GM13976 (cell line): Measurements from ENCODE around the gene PINK1.

Experiments
- DNase-seq: peaks from one replicate; pipeline ENCODE4 v3.0.0; 2012; ENCODE audit warnings: low spot score
- in situ Hi-C: fragments of 300-500 bp; cut with MboI; formaldehyde crosslinking; loops from one replicate; pipeline ENCODE4 v1.12.0; 2022; ENCODE audit warnings: low sequenced_read_pairs, mixed read lengths, inconsistent platforms; ENCODE audit not compliant: unreplicated experiment
- TF ChIP-seq, protein P1 (sequence below): IDR thresholded peaks from 2 replicates; pipeline ENCODE4 v1.5.1; 2012; ENCODE audit warnings: borderline replicate concordance, mild to moderate bottlenecking; ENCODE audit not compliant: insufficient read depth; ENCODE audit errors: extremely low read depth, missing control alignments, control extremely low read depth

PINK1 gene

GRCh38 chr1:20616847-20617487 lies 16.3 kb upstream of the PINK1 start:
- DNase-seq = no peak
- TF ChIP-seq, protein P1, sequence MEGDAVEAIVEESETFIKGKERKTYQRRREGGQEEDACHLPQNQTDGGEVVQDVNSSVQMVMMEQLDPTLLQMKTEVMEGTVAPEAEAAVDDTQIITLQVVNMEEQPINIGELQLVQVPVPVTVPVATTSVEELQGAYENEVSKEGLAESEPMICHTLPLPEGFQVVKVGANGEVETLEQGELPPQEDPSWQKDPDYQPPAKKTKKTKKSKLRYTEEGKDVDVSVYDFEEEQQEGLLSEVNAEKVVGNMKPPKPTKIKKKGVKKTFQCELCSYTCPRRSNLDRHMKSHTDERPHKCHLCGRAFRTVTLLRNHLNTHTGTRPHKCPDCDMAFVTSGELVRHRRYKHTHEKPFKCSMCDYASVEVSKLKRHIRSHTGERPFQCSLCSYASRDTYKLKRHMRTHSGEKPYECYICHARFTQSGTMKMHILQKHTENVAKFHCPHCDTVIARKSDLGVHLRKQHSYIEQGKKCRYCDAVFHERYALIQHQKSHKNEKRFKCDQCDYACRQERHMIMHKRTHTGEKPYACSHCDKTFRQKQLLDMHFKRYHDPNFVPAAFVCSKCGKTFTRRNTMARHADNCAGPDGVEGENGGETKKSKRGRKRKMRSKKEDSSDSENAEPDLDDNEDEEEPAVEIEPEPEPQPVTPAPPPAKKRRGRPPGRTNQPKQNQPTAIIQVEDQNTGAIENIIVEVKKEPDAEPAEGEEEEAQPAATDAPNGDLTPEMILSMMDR = no peak
- in situ Hi-C loops = no loop called here

- DNase-seq = no peak
- TF ChIP-seq, protein P1 = no peak
- in situ Hi-C loops = no loop called here
Observed at GRCh38 chr1:20618550-20618949, 14.7 kb upstream of the PINK1 start.

DNA sequence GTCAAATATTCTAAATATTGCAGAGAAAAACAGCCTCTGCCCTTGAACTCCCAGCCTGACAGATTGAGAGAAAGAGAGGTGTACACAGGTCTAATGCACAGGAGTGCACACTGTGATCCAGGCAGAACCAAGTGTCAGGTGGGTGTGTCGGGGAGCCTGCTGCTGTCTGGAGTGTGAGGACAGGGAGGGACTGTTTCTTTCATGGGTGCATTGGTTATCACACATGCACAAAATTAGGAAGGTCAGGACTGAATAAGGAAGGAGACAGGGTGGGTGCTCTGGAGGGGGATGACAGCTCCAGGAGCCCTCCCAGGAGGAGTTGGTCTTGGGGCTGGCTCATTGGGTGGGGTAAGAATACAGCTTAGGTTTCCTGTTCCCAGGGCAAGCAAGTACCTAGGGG lies 13.3 kb upstream of the PINK1 start:
- in situ Hi-C loops = no loop called here
- DNase-seq = no peak
- TF ChIP-seq, protein P1 = no peak

DNA sequence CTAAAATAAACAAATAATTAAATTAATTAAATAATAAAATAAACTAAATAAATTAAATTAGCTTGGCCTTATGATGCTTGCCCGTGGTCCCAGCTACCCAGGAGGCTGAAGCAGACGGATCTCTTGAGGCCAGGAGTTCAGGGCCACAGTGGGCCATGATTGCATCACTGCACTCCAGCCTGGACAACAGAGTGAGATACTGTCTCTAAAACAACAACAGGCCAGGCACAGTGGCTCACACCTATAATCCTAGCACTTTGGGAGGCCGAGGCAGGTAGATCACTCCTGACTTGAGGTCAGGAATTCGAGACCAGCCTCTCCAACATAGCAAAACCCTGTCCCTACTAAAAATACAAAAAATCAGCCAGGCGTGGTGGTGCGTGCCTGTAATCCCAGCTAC lies 12.2 kb upstream of the PINK1 start:
- TF ChIP-seq, protein P1 = no peak

GRCh38 chr1:20624709-20625108 lies 8.5 kb upstream of the PINK1 start:
- in situ Hi-C loops = no loop called here
- TF ChIP-seq, protein P1 = no peak
- no peak for DNase-seq

More for the DNA sequence above, 12.2 kb upstream of the PINK1 start:
- no peak for DNase-seq
- in situ Hi-C loops = no loop called here

DNA sequence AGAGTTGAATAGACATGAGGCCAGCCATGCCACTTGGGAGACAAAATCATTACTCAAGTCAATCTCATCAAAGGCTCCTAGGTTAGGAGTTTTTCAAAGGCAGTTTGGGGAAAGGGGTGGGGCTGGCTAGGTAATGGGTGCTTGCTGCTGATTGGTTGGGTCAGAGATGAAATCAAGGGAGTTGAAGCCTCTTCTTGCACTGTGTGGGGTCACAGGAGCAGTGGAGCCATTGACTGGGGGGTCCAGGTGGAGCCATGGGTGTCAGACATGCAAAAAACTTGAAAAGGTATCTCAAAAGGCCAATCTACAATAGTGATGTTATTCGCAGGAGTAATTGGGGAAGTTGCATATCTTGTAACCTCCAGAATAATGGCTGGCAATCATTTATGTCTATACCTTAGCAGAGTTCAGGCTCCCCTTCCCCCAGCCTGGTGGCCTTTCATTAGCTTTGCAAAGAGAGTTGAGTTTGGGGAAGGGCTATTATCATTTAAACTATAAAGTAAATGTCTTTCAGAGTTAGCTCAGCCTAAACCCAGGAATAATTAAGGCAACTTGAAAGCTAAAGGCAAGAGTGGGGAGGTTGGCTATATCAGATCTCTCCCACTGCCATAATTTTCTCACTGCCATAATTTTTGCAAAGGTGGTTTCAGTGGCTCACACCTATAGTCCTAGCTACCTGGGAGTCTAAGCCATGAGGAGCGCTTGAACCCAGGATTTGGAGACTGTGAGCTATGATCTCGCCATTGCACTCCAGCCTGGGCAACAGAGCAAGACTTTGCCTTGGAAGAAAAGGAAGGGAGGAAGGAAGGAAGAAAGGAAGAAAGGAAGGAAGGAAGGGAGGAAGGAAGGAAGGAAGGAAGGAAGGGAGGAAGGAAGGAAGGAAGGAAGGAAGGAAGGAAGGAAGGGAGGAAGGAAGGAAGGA lies 7.8 kb upstream of the PINK1 start:
- in situ Hi-C loops = no loop called here
- DNase-seq = no peak
- TF ChIP-seq, protein P1 = no peak
